H54 (cell line): ENCODE results near the gene TPRG1.
A peak's percentile ranks its signal among the peaks of the same experiment; 100 is the strongest.

Source experiments
- DNase-seq: peaks from one replicate; pipeline ENCODE4 v3.0.0; 2011; ENCODE audit warnings: low spot score, mixed read lengths; ENCODE audit not compliant: insufficient read length
- FAIRE-seq: peaks from 3 replicates; lab custom pipeline; 2011; peaks lifted over from hg19 to GRCh38; lab: Jason Lieb, UNC
- POLR2A ChIP-seq: IDR thresholded peaks from 2 replicates; pipeline ENCODE4 v1.6.1; 2011; ENCODE audit warnings: low read depth, mild to moderate bottlenecking, low read length

TPRG1 gene

DNA sequence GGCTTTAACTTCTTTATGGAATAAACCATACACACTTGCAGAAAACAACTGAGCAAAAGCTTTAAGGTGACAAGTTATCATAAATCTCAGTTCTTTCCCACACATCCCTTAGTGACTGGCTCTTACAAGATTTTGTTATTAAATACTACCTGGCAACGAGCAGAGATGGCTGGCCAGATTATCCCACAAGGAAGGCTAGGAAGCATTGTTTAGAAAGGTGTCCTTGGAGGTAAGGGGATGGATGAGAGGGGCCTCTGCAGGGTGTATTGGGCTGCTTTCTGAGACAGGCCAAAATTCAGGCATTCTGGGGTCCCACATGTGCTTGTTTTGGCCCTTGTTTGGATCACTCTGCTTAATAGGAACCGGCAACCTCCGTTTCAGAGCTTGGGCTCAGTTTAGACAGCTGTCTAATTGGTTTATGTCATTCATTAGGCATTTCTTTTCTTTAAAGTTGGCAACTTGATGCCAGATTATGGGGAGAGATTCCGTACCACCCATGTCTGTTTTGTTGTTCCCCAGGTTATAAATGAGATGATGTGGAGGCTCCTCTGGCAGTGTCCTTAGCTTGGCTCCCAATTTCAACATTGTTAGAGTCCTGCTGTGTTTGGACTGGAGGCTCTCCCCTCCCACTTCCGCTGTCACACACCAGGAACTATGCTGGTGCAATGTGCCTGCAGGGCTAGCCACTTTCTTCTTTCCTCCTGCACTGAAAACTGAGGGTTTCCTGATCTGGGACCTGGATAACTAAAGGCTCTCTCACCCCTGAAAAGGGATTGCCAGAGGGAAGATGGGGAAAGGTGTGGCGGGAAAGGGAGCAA lies 121.1 kb downstream of the TPRG1 start:
- FAIRE-seq (peak; percentile 96), DNase-seq (no peak)
- no peak for TF ChIP-seq POLR2A

DNA sequence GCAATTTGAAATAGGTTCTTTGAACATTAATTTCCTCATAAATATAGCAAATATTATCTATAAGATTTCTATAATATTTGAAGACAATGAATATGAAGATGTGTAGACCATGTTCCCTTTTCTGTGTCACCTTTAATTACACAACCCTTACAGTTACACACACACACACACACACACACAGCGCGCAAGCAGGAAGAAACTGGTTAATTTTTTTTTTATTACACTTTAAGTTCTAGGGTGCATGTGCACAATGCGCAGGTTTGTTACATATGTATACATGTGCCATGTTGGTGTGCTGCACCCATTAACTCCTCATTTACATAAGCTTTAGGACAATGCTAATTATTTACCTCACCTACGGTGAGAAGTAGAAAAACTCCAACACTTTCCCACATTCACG lies 122.9 kb downstream of the TPRG1 start:
- FAIRE-seq (peak; percentile 20), DNase-seq (no peak)
- TF ChIP-seq POLR2A, result no peak

DNA sequence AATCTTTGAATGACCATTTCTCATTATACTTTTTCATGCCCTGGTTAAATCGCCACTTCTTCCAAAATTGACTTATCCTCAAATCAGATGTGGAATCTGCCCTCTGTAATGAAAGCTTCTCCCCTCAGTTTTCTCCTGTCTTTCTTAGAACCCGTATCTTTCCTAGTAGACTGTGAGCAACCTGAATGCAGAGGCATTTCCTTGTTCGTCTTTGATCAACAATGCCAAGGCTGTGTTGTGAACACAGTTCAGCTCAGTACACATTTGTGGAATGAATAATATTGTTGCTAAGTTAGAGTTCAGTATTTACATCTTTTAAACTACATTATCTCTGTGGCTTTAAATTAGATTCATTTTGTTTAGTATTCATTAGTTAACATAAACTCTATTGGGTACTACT lies 123.3 kb downstream of the TPRG1 start:
- DNase-seq (no peak), FAIRE-seq (peak; percentile 57)

DNA sequence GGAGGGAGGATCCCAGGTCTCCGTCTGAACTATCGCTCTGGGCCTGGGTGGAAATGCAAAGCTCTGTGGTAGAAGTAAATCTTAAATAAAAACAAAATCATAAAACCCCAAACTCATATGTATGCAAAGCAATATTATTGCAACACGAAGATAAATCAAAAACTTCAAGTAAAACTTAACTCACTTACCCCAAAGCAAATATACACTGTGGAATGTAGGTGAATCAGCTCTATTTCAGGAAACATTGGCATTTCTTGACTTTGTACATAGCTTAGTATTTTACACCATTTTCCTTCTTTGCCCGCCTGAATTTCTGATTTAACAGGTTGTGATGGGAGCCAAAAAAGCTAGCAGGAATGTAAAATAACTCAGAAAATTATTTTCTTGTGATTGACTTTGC lies 126.2 kb downstream of the TPRG1 start:
- FAIRE-seq (peak; percentile 88), DNase-seq (no peak)
- TF ChIP-seq POLR2A, result no peak

More for the DNA sequence above, 123.3 kb downstream of the TPRG1 start:
- TF ChIP-seq POLR2A, result no peak

DNA sequence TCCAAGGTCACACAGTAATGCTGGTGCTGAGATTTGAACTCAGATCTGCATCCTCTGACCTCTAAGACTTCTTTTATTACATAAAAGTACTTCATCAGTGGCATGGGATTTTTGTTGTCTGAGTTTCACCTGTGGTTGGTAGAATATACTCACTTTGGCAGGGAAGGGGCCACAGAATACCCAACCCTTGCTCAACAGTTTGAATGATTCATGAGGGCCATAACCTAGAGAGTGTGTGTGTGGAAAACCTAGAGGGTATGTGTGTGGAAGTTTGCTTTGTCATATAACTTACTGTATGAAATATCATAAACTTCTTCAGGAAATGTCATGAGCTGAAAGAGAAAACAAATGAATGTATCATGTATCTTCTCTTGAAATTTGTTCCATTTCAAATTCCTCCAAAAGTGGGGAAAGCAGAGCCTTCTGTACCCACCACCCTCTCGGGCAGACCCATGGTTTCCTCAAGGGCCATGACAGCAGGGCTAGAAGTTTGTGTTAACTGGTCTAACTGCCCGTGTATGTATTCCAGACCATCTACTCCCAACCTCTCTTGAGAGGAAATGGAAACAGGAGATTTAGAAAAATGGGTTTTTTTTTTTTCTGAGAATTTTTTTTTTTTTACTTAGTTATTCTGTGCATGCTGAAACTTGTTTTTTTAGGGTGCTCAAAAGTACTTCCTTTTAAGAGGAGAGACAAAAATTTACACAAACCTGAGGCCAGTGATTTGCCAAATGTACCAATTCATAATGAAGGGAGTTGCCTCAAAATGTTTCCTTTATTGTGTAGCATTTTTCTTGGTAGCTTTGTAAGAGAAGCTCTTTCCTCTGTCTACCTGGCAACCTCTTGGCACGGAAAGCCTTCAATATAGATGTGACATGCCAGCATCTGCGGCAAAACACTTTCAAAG lies 127.0 kb downstream of the TPRG1 start:
- no peak for TF ChIP-seq POLR2A
- FAIRE-seq (peak; percentile 87), DNase-seq (no peak)

DNA sequence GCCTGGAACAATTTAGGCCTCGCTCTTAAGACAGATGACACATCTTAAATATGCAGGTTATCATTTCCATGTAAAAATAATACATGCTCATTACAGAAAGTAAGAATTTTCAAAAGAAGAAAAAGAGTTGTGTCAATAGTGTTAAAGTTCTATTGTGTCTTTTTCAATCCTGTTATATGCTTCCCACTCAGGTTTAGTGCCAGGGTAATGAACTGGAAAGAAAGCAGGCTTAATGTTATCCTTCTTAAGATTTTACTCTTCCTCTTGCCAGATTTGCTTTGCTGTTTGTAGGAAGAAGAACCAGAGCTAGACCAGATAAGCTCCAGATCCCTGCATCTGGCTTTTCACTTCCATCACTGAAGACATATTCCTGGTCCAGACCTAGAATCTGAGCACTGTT lies 128.6 kb downstream of the TPRG1 start:
- DNase-seq, result no peak
- FAIRE-seq, result no peak
- TF ChIP-seq POLR2A, result no peak

DNA sequence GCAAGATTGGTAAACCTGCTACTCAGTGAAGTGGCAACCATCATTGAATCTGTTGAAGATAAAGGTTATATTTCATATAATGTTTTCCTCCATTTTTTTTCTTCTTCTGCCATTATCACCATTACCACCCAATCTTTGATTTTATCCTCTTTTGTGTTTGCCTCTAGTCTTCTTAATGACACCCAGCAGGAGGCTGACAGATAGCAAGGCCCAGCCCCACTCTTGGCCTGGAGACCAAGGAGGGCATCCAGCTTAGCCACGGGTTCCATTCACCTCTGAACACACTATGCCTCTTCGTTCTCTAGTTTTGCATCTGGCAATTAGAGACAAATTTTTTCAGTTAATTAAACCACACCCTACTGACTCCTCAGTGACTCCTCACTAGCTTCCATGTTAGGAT lies 129.7 kb downstream of the TPRG1 start:
- DNase-seq (no peak), FAIRE-seq (no peak)
- TF ChIP-seq POLR2A, result no peak

DNA sequence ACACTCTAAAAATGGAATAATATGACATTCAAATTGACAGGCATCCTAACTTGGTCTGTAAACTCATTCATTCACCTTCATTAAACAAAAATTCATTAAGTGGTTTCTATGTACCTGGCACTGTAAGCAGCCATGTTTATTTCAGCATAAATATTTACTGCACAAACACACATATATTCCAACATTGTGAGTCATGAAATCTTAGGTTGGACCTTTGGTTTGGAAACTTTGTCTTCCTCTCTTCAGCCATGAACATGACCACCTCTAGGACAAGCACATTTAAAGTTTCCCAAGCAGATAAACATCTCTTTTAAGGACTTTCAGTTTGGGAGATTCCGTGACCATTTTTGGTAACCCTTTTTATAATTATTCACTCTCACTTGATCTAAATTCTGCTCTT lies 131.8 kb downstream of the TPRG1 start:
- peak; percentile 52 for FAIRE-seq

DNA sequence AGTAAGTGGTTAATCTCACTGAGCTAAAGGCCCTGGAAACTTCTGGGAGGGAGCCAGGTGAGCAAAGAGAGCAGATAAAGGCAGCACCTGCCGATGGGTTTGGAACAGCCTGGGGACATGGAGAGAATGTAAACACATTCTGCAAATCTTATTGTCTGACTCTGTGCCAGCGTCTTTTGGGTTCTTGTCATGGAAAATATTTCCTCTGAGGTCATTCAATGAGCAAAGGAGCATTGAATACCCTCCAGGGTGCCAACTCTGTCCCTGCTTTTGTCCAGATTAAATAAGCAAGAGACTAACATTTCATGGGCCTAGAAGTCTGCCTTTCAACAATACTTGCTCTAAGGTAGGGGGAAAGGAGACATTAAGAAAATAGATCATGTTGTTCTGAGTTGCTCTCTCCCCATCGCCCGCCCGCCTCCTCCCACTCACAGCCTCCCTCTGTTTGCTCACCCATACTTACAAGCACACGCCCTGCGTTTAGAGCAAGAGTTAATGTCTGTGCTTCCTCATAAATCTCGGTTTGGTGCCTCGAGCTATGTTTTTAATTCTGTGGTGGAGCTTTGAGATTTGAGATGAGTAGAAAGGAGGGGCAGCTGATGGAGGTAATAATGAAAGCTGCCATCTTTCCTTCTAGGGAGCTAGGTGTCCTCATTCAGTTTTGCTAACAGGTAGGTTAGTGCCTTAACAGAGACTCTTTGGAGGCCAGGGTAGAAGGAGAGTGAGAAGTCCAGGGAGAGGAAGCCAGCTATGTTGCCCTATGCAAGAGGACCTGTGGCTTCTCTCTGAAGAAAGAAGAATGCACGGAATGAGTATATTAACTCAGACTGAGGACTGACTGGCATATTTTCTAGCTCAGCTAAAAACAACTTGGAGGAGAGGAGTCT lies 132.9 kb downstream of the TPRG1 start:
- FAIRE-seq, result peak; percentile 97
- no peak for TF ChIP-seq POLR2A
- DNase-seq, result peak; percentile 38

More for the DNA sequence above, 131.8 kb downstream of the TPRG1 start:
- TF ChIP-seq POLR2A, result no peak
- no peak for DNase-seq

DNA sequence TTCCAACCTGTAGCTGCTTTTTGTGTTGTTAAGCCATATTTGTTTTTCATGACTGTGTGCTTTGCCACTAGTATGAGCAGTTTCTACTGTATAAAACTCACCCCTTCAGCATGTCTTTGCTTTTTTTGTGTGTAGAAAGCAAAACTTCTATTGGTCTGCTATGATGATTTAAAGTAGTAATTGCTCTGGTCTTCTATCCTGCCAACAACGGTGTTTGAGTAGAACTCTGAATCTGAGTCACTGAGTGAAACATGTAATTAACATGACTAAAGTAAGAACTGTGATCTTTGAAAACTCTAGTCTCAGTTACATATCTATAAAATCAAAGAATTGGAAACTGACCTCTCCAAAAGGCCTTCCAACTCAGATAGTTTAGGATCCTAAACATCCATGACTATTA lies 133.6 kb downstream of the TPRG1 start:
- no peak for TF ChIP-seq POLR2A
- no peak for FAIRE-seq
- DNase-seq, result no peak

DNA sequence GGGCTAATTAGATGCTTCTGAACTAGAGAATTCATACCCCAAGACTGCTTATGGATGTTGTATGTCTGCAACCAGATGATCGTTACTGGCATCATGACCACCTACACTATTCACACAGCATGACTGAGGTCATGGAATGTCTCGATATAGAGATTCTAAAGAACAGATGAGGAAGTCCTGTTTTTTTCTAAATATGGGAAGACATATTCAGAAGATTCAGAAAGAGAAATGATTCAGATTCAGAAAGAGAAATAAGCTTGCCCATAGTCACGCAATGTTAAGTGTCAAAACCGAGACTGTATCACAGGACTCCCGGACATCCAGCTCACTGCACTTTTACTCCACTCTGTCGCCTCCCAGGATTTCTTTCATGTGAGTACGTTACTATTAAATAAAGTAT lies 136.2 kb downstream of the TPRG1 start:
- DNase-seq (no peak), FAIRE-seq (no peak)

DNA sequence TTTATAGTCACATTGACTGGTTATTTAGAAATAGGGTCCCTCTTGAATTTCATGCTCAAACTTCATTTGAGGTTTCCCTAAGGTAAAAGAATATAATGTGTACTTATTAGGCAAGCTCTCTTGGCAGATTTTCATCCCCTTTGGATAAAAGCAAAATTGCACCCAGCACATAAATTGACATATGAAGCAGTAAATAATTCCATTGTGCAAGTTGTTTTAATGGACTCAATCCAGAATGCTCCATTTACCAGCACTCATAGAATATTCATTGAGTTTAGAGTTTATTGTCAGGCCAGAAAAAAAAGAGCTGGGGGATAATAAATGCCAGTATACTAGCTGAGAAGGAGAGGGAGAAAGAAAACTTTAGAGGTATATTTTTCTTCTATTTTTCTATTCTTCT lies 136.8 kb downstream of the TPRG1 start:
- DNase-seq (no peak), FAIRE-seq (no peak)
- TF ChIP-seq POLR2A, result no peak

More for the DNA sequence above, 136.2 kb downstream of the TPRG1 start:
- no peak for TF ChIP-seq POLR2A

DNA sequence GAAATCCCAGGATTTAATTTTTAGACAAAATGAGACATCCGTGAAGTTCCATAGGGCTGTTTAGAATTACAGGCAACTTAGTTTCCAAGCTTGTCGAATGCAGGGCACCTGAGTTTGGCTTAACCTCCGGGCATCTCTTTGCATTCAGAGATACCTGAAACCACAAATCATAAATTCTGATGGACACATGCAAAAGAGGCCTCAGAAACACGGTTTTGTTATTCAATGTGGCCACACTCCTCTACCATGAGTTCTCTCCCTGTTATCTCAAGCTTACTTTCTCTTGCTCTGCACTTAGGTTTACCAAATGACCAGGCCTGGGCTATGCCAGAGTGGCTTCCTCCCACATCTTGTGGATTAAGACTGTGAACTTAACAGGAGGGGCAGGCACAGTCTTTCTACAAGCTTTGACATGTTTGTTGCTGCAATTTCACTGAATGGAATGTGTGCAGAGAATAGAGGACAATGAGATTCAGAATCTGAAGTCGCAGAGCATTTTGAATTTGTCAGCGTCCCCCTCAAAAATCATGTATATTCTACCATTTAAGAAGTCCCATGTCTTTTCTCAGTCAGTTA lies 137.7 kb downstream of the TPRG1 start:
- DNase-seq (no peak), FAIRE-seq (peak; percentile 53)
- no peak for TF ChIP-seq POLR2A
